Activated naive CD8-positive, alpha-beta T cell treated with anti-CD3 and anti-CD28 coated beads, Interleukin-2, amount 50 U/mL, for 24 hours (primary cell): ENCODE data around the gene USPL1.
A peak's percentile ranks its signal among the peaks of the same experiment; 100 is the strongest.

Source experiments
- ATAC-seq: fragments of 150-1000 bp; cut with Tn5 transposase; one replicate; pipeline ENCODE4 v1.10.0; 2021
- DNase-seq: peaks from one replicate; pipeline ENCODE4 v3.0.0; 2021
- H3K27ac Mint-ChIP-seq: one replicate; pipeline ENCODE4 v1.8.0; 2021; ENCODE audit warnings: mild to moderate bottlenecking, mixed read lengths
- H3K27me3 Mint-ChIP-seq: one replicate; pipeline ENCODE4 v1.8.0; 2021; ENCODE audit warnings: mixed read lengths
- H3K36me3 Mint-ChIP-seq: one replicate; pipeline ENCODE4 v1.8.0; 2021; ENCODE audit warnings: low read depth, mixed read lengths
- H3K4me1 Mint-ChIP-seq: one replicate; pipeline ENCODE4 v1.8.0; 2021; ENCODE audit warnings: mixed read lengths
- H3K4me3 Mint-ChIP-seq: one replicate; pipeline ENCODE4 v1.8.0; 2021; ENCODE audit warnings: mild to moderate bottlenecking, moderate library complexity, mixed read lengths
- H3K9me3 Mint-ChIP-seq: one replicate; pipeline ENCODE4 v1.8.0; 2021; ENCODE audit warnings: mixed read lengths

USPL1 gene

DNA sequence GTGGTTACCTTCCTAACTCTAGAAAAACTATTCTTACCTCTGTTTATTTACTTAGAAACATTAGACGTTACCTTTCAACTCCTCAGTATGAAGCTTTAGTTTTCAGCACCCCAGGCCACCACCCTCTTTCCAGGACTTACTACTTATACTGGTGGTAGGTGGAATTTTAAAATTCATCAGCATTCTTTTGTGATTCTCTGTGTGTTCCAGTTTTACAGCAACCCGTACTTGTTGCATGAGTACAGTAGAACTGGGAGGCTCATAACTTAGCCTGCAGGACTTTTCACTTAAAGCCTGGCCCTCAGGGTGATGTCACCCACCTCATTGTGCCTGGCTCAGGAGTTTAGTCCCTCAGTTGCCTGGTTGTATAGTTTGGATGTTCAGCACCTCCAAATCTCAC, 68.3 kb downstream of the USPL1 start:
- peaks cover 9% of the 10 kb centered on the region for H3K4me1 Mint-ChIP-seq
- no peak for ATAC-seq
- H3K27me3 Mint-ChIP-seq, result no peaks in the 10 kb centered on the region
- H3K36me3 Mint-ChIP-seq, result no peaks in the 10 kb centered on the region
- no peak for DNase-seq
- no peak overlapping the region for H3K4me3 Mint-ChIP-seq
- peaks cover 4% of the 10 kb centered on the region for H3K9me3 Mint-ChIP-seq
- no peak overlapping the region for H3K27ac Mint-ChIP-seq

DNA sequence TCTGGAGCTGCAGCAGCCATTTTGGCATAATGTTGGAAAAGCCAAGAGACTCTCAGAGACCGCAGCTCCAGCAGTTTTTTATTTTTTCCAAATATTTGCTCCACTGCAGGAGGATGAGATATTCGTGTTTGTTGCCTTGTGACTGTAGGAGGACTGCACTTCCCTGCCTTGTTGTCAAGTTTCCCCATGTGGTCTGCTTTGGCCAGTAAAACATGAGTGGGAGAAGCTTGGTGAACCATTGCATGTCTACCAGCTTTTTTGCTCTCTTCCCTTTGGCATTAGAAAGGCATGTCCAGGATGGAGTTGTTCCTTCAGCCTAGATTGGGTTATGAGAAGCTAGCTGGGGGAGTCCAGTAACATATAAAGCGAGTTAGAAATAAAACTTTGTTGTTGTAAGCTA, 69.9 kb downstream of the USPL1 start:
- no peak for DNase-seq
- no peaks in the 10 kb centered on the region for H3K36me3 Mint-ChIP-seq

DNA sequence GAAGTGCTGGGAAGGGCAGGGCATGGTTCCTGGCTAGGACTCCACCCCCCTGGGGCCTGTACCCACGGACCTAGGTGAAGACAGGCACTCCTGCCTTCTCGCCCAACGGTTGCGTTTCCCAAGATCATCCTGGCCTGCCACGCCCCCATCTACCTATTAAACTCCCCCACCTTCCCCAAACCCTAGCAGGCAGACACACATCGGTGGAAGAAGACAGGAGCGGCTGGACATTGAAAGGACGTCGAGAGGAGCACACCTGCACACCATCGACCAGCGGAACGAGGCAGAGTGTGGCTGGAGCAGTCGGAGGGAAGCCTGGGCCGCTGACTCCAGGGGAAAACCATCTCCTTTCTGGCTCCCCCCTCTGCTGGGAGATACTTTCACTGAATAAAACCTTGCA, 72.0 kb downstream of the USPL1 start:
- H3K36me3 Mint-ChIP-seq, result no peaks in the 10 kb centered on the region
- H3K27me3 Mint-ChIP-seq, result peaks cover 2% of the 10 kb centered on the region
- H3K9me3 Mint-ChIP-seq, result peaks cover 4% of the 10 kb centered on the region
- H3K4me1 Mint-ChIP-seq, result peaks cover 9% of the 10 kb centered on the region
- H3K27ac Mint-ChIP-seq, result no peak overlapping the region
- no peak for ATAC-seq
- DNase-seq, result no peak
- peak overlapping the region; percentile 51 for H3K4me3 Mint-ChIP-seq

More for the DNA sequence above, 69.9 kb downstream of the USPL1 start:
- no peaks in the 10 kb centered on the region for H3K27me3 Mint-ChIP-seq
- H3K4me3 Mint-ChIP-seq, result no peak overlapping the region
- no peak overlapping the region for H3K27ac Mint-ChIP-seq
- ATAC-seq, result no peak
- peaks cover 4% of the 10 kb centered on the region for H3K9me3 Mint-ChIP-seq
- peaks cover 9% of the 10 kb centered on the region for H3K4me1 Mint-ChIP-seq

DNA sequence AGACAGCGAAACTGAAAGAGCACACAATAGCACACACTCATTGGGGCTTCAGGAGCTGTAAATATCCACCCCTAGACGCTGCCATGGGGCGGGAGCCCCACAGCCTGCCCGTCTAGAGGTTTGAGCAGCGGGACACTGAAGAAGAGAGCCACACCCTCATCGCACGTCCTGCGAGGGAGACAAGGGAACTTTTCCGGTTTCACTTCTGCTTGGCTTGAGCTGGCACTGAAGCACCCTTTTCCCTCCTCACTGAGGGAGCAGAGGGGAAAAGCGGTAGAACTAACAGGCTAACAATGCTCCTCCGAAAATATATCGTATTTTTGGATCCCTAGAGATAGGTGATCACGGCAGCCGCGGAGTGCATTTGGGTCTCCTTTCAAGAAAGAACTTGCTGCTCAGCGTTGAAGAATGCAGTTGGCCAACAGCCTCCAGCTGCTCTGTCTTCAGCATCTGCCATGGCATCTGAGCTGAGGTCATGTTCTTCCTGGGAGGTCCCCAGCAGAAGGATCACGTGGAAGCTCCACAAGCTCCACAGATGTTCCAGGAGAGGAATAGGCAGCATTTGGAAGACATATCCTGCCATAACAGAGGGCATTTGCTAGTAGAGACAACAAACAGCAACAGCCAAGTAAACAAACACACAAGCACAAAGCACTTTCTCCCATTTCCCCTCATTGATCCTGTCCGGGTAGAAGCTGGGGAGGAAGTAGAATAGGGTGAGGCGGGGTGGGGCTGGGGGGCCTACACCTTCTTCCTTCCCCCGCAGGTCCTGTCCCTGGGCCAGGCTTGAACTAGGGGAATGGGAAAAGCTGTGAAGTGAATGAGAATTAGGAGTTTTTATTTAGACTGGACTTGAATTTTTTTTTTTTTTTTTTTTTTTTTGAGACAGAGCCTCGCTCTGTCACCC, 72.8 kb downstream of the USPL1 start:
- DNase-seq (peak; percentile 23), ATAC-seq (peak; percentile 54)
- H3K9me3 Mint-ChIP-seq, result peaks cover 4% of the 10 kb centered on the region
- H3K27ac Mint-ChIP-seq, result peak overlapping the region; percentile 32
- H3K4me1 Mint-ChIP-seq, result peaks cover 11% of the 10 kb centered on the region
- H3K4me3 Mint-ChIP-seq, result peak overlapping the region; percentile 51
- H3K36me3 Mint-ChIP-seq, result no peaks in the 10 kb centered on the region
- peaks cover 2% of the 10 kb centered on the region for H3K27me3 Mint-ChIP-seq

DNA sequence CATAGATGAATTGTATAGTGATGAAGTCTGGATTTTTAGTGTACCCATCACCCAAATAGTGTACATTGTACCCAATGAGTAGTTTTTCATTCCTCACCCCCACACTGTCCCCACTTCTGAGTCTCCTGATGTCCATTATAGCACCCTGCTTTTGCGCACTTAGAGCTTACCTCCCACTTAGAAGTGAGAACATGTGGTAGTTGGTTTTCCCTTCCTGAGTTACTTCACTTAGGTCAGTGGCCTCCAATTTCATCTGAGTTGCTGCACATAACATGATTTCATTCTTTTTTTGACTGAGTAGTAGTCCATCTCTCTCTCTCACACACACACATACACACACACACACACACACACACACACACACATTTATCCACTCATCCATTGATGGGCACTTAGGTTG, 74.4 kb downstream of the USPL1 start:
- no peak for ATAC-seq
- no peak overlapping the region for H3K4me3 Mint-ChIP-seq
- no peaks in the 10 kb centered on the region for H3K36me3 Mint-ChIP-seq
- H3K27ac Mint-ChIP-seq, result no peak overlapping the region
- H3K4me1 Mint-ChIP-seq, result peaks cover 27% of the 10 kb centered on the region
- peaks cover 4% of the 10 kb centered on the region for H3K9me3 Mint-ChIP-seq
- no peak for DNase-seq
- H3K27me3 Mint-ChIP-seq, result peaks cover 6% of the 10 kb centered on the region

DNA sequence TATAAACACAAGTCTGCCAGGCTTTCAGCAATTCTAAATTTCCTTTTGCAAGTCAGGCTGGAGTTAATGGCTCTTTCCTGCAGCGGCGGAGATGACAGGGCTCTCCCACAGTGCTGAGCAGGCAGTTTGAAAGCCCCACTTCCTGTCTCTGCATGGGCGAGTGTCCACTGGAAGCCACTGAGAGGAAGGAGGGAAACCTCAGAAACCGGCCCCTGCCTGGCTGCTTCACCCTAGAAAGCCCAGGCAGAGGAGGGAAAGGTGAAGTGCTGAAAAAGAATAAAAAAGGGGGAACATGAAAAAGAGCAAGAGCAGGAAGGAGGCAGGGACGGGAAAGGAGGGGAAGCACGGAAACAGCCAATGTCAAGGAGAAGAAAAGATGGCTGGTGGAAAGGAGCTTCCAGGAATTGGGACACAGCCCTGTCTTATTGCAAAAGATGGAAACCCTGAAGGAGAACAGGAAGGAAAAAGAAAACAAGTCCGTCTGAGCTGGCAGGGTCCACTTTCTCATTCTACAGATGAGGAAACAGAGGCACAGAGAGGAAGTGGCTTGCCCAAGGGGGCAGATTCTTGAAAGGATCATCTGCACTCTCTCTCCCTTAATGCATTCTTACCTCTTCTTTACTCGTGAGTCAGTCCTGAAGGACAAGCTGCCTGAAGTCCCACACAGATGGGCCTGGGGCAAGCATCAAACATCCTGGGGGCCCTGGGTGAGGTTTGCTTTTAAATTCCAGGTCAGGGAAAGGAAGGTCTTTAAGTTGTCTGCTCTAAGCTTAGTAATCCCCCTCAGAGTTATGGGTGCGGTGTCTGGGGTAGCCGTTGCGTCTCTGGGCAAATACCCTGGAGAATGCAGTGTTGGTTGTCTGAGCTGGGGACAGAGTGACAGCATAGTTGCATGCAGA, 78.8 kb downstream of the USPL1 start:
- Mint-ChIP-seq H3K4me3 (peak overlapping the region; percentile 48), H3K9me3 (no peaks in the 10 kb centered on the region), H3K4me1 (peaks cover 28% of the 10 kb centered on the region), H3K36me3 (no peaks in the 10 kb centered on the region), H3K27me3 (peaks cover 10% of the 10 kb centered on the region), H3K27ac (no peak overlapping the region)
- ATAC-seq, result peak; percentile 68
- DNase-seq, result peak; percentile 22

DNA sequence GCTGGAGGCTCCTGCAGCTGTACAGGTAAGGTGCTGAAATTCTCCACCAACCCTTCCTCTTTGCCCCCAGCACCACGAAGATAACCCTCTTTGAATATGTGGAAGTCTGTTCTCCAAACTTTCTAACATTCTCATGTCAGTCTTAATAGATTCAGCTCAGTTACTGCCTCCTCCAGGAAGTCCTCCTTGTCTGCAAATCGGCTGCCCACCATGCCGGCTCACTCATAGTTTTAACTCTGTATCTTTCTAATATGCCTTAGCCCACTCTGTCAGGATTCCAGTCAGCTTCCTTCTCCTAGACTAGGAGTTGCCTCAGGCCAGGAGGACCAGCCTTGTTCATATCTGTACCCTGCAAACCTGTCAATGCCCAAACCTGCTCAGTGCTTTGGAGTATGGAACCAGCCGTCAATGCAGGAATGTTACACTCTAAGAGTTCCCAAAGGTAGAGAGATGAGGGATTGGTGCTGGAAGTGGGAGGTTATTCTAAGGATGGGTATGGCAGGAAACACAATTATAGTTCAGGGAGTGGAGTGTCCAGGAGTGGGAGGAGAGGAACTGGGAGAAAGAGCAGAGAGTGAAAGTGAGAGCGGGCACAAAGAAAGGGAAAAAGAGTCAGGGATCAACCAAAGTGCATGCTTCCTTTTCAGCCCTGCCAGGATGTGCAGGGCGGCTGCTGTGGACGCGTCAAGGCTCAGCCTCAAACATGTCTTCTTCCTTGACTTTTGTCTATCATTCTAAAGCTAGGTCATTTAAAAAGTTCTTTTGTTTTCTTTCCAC, 79.6 kb downstream of the USPL1 start:
- Mint-ChIP-seq H3K36me3 (no peaks in the 10 kb centered on the region), H3K9me3 (no peaks in the 10 kb centered on the region), H3K4me3 (no peak overlapping the region), H3K4me1 (peaks cover 28% of the 10 kb centered on the region), H3K27ac (no peak overlapping the region), H3K27me3 (peaks cover 10% of the 10 kb centered on the region)
- DNase-seq (no peak), ATAC-seq (no peak)

DNA sequence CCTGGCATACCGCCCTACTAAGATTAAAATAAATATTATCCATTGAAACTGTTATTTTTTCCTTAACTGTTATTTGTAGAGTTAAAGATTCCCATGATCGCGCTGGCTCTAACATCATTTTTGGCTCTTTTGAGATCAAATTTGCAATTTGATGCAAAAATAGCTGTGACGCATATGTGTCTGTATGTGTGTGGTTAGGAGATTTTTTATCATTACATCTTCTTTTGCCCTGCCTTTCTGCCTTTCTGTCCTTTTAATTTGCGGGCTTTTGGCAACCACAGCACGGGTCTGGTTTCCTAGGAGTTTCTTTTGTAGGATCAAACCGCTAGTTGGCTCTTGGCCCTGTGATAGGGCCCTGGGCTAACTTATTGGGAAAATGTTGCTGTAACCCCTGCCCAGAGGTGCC, 80.3 kb downstream of the USPL1 start:
- no peaks in the 10 kb centered on the region for H3K9me3 Mint-ChIP-seq
- no peak overlapping the region for H3K27ac Mint-ChIP-seq
- no peaks in the 10 kb centered on the region for H3K36me3 Mint-ChIP-seq
- ATAC-seq (no peak), DNase-seq (no peak)
- H3K4me3 Mint-ChIP-seq, result no peak overlapping the region
- H3K27me3 Mint-ChIP-seq, result peaks cover 10% of the 10 kb centered on the region
- H3K4me1 Mint-ChIP-seq, result peaks cover 28% of the 10 kb centered on the region

DNA sequence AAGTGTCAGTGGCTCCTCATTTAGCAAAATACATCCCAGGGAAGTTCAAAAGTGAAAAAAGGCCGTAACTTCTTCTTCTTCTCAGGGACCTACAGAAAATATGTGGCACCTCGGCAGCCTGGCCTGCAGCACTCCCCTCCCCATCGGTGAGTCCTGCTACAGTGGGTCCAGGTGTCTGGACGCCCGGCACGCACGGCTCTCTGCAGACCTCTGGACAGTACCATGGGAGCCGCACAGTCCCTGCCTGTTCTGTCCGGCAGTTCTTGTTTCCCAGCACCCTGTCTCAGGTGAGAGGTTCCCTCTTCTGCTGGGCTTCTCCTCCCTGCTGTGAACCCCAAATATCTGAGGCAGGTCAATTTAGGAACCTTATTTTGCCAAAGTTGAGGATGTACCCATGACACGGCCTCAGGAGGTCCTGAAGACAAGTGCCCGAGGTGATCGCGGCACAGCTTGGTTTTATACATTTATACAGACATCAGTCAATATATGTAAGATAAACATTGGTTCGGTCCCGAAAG, 80.8 kb downstream of the USPL1 start:
- ATAC-seq (no peak), DNase-seq (no peak)
- Mint-ChIP-seq H3K36me3 (no peaks in the 10 kb centered on the region), H3K4me3 (no peak overlapping the region), H3K4me1 (peaks cover 28% of the 10 kb centered on the region), H3K27ac (no peak overlapping the region), H3K9me3 (no peaks in the 10 kb centered on the region), H3K27me3 (peaks cover 10% of the 10 kb centered on the region)

DNA sequence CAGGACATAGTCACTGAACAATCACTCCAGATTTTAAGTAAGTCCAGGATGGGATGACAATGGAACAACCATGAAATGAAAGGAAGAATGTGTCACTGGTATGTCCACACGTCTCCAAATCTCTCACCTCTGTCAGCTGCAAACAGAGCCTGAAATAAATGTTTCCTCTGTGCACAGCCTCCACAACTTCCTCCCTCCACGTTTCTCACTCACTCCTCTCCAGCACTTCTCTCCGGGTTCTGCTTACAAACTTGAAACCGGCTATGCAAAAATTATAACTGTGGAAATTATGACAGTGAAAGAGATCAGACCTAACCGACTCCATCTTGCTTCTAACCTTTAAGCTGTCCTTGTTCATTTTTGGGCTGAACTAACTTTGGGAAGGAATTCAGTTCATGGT, 82.6 kb downstream of the USPL1 start:
- ATAC-seq (peak; percentile 48), DNase-seq (no peak)
- H3K27me3 Mint-ChIP-seq, result peaks cover 8% of the 10 kb centered on the region
- H3K36me3 Mint-ChIP-seq, result no peaks in the 10 kb centered on the region
- H3K4me1 Mint-ChIP-seq, result peaks cover 28% of the 10 kb centered on the region
- no peak overlapping the region for H3K27ac Mint-ChIP-seq
- no peak overlapping the region for H3K4me3 Mint-ChIP-seq
- no peaks in the 10 kb centered on the region for H3K9me3 Mint-ChIP-seq

DNA sequence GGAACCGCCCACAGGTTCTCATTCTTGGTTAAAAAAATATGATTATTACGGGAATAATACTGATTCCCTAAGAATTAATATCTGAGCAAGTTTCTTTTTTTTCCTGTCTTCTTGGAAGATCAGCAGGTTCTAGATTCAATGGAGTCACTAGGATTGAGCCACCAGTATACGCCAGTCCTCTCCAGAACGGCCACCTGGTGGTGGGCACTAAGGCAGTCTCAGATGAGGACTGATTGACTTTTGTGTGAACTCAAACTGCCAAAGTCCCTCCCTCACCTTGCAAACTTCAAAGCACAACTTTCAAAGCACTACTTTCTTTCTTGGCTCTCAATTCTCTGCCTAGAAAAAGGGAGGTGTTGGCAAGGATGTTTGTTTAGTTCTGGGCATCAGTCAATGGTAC, 84.3 kb downstream of the USPL1 start:
- Mint-ChIP-seq H3K9me3 (no peaks in the 10 kb centered on the region), H3K4me1 (peaks cover 11% of the 10 kb centered on the region), H3K27ac (no peak overlapping the region), H3K36me3 (no peaks in the 10 kb centered on the region), H3K27me3 (peaks cover 4% of the 10 kb centered on the region), H3K4me3 (no peak overlapping the region)
- ATAC-seq (no peak), DNase-seq (no peak)

DNA sequence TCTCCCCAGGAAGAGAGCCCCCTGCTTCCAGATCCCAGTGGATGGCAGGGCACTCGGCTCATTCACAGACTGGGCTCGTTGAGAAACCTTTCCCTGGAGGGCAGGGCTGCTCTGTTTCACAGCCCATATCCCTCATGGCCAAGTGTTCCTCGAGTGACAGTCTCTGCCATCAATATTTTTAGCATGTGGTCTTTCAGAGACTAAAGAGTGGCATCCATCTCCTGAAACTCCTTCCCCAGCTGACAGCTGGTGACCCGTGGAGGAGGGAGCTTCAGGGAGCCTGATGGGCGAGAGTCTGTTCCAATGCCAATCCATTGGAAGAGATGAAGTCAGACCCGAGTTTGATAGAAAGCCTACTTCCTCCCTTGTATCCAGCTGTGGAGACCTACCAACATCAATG, 86.9 kb downstream of the USPL1 start:
- peaks cover 7% of the 10 kb centered on the region for H3K4me1 Mint-ChIP-seq
- DNase-seq, result no peak
- H3K9me3 Mint-ChIP-seq, result no peaks in the 10 kb centered on the region

DNA sequence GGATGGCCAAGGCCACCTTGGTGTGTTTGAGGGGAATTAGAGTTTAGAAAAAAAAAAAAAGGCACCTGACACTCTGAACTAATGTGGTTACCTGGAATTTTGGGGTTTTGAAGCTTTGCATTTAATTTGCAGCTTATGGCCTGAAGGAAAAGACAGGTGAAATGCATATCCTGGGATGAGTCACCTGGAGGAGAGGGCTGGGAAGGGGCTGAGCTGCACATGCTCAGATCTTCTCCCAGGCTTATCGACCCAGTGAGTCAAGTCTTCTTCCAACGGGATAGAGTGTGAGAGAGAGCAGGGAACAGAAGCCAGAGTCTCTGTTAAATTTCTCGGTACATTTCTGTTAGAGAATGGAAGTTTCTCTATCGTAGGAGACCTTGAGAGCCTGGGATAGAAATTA, 88.0 kb downstream of the USPL1 start:
- no peaks in the 10 kb centered on the region for H3K36me3 Mint-ChIP-seq
- no peak for ATAC-seq
- no peaks in the 10 kb centered on the region for H3K27me3 Mint-ChIP-seq
- no peak overlapping the region for H3K27ac Mint-ChIP-seq
- no peak for DNase-seq
- no peaks in the 10 kb centered on the region for H3K9me3 Mint-ChIP-seq
- no peak overlapping the region for H3K4me3 Mint-ChIP-seq
- peaks cover 2% of the 10 kb centered on the region for H3K4me1 Mint-ChIP-seq

More for the DNA sequence above, 86.9 kb downstream of the USPL1 start:
- no peak for ATAC-seq
- H3K36me3 Mint-ChIP-seq, result no peaks in the 10 kb centered on the region
- no peak overlapping the region for H3K27ac Mint-ChIP-seq
- no peak overlapping the region for H3K4me3 Mint-ChIP-seq
- H3K27me3 Mint-ChIP-seq, result no peaks in the 10 kb centered on the region

DNA sequence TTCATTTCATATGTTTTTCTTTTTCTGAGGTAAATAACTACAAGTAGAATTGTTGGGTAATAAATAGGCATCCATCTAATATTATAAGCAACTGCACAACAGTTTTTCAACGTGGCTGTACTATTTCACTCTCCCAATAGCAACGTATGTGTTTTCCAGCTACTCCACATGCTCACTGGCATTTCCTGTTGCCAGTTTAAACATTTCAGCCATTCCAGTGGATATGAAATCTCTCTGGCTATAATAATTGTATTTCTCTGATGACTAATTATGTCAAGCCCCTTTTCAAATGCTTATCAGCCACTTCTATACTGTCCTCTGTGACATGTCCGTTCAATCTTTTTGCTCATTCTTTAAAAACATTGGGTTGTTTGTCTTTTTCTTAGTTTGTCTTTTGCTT, 90.8 kb downstream of the USPL1 start:
- no peaks in the 10 kb centered on the region for H3K27me3 Mint-ChIP-seq
- no peak overlapping the region for H3K4me3 Mint-ChIP-seq
- DNase-seq (no peak), ATAC-seq (no peak)
- no peak overlapping the region for H3K27ac Mint-ChIP-seq
- H3K36me3 Mint-ChIP-seq, result no peaks in the 10 kb centered on the region
- no peaks in the 10 kb centered on the region for H3K9me3 Mint-ChIP-seq
- peaks cover 16% of the 10 kb centered on the region for H3K4me1 Mint-ChIP-seq
